ENCODE measurements around the gene ANKRD45. TPM values are rescaled to one million over a fixed set of nuclear protein-coding genes. Genes with fewer than 3 reads are reported as not detected.

The ANKRD45 gene
- 0.15 TPM in 2 of 5 replicates, not detected in the others for total RNA-seq (2022; extraction: Qiagen RNA extraction; ENCODE audit: low read depth)

GRCh38 chr1:173669491-173669941 is at the start of gene ANKRD45:
Gene ANKRD45, minus strand, starts transcription at chr1:173669851. Its CDS starts 10,433 bp downstream, at chr1:173659418.

GRCh38 chr1:173714759-173715537 is 45.3 kb upstream of the ANKRD45 start, which contains the start of gene KLHL20:
Gene KLHL20, plus strand, starts transcription at chr1:173714981. Its CDS starts 1,063 bp downstream, at chr1:173716044.

GRCh38 chr1:173635116-173635515 is 34.5 kb downstream of the ANKRD45 start, which contains the start of gene TEX50:
Gene TEX50, plus strand, starts transcription at chr1:173635338. Its CDS starts 184 bp downstream, at chr1:173635522.

GRCh38 chr1:173603056-173603591 is 66.5 kb downstream of the ANKRD45 start, which contains the start of gene SLC9C2:
Gene SLC9C2, minus strand, starts transcription at chr1:173603072. Its CDS starts 1,296 bp downstream, at chr1:173601776.

Other genes with a start within 250 kb of the ANKRD45 start
- 276 to 325 TPM (median 302 TPM) in 5 replicates for gene PRDX6, start 192.5 kb downstream of the ANKRD45 start, total RNA-seq (2022; extraction: Qiagen RNA extraction; ENCODE audit: low read depth)
- not detected in 5 replicates for gene SLC9C2, start 66.8 kb downstream of the ANKRD45 start, total RNA-seq (2022; extraction: Qiagen RNA extraction; ENCODE audit: low read depth)
- not detected in 5 replicates for gene TEX50, start 34.5 kb downstream of the ANKRD45 start, total RNA-seq (2022; extraction: Qiagen RNA extraction; ENCODE audit: low read depth)
- gene KLHL20, start 45.1 kb upstream of the ANKRD45 start, total RNA-seq (2022; extraction: Qiagen RNA extraction; ENCODE audit: low read depth), result 9.4 to 15.5 TPM (median 12.4 TPM) in 5 replicates
- gene DARS2, start 154.8 kb upstream of the ANKRD45 start, total RNA-seq (2022; extraction: Qiagen RNA extraction; ENCODE audit: low read depth), result 37.2 to 46.4 TPM (median 42.7 TPM) in 5 replicates
- 10.2 to 12.4 TPM (median 11.4 TPM) in 5 replicates for gene CENPL, start 155.0 kb upstream of the ANKRD45 start, total RNA-seq (2022; extraction: Qiagen RNA extraction; ENCODE audit: low read depth)
- gene GAS5, start 198.1 kb upstream of the ANKRD45 start, total RNA-seq (2022; extraction: Qiagen RNA extraction; ENCODE audit: low read depth), result 279 to 334 TPM (median 309 TPM) in 5 replicates
- gene ZBTB37, start 198.5 kb upstream of the ANKRD45 start, total RNA-seq (2022; extraction: Qiagen RNA extraction; ENCODE audit: low read depth), result 0.94 to 1.4 TPM (median 1.3 TPM) in 5 replicates
- 0.13 to 0.15 TPM (median 0.14 TPM) in 3 of 5 replicates, not detected in the others for gene SERPINC1, start 247.5 kb upstream of the ANKRD45 start, total RNA-seq (2022; extraction: Qiagen RNA extraction; ENCODE audit: low read depth)